HEK293 (cell line): ENCODE measurements around the gene ZNF668.

Experiments
- ATF2 ChIP-seq: fragments of 450-650 bp; formaldehyde crosslinking; IDR thresholded peaks from 2 replicates; pipeline ENCODE4 v1.5.1; 2016; ENCODE audit warnings: missing biosample characterization, missing genetic modification characterization, low read depth
- CTCF ChIP-seq: fragments of 450-650 bp; formaldehyde crosslinking; IDR thresholded peaks from 2 replicates; pipeline ENCODE4 v1.5.1; 2016; ENCODE audit warnings: missing biosample characterization, missing genetic modification characterization
- GLI4 ChIP-seq: fragments of 450-650 bp; formaldehyde crosslinking; IDR thresholded peaks from 2 replicates; pipeline ENCODE4 v1.5.1; 2016; ENCODE audit warnings: missing biosample characterization, missing genetic modification characterization
- GLIS1 ChIP-seq: fragments of 450-650 bp; formaldehyde crosslinking; IDR thresholded peaks from 2 replicates; pipeline ENCODE4 v1.5.1; 2016; ENCODE audit warnings: missing biosample characterization, missing genetic modification characterization
- MYNN ChIP-seq: fragments of 450-650 bp; formaldehyde crosslinking; IDR thresholded peaks from 2 replicates; pipeline ENCODE4 v1.5.1; 2016; ENCODE audit warnings: missing biosample characterization, missing genetic modification characterization, borderline replicate concordance
- ZBTB21 ChIP-seq: fragments of 450-650 bp; formaldehyde crosslinking; IDR thresholded peaks from 2 replicates; pipeline ENCODE4 v1.5.1; 2017; ENCODE audit warnings: missing biosample characterization, missing genetic modification characterization
- ZBTB7A ChIP-seq: fragments of 450-650 bp; formaldehyde crosslinking; IDR thresholded peaks from 2 replicates; pipeline ENCODE4 v1.5.1; 2016; ENCODE audit warnings: low read depth, missing biosample characterization, missing genetic modification characterization
- ZEB2 ChIP-seq: fragments of 450-650 bp; formaldehyde crosslinking; IDR thresholded peaks from 2 replicates; pipeline ENCODE4 v1.5.1; 2016; ENCODE audit warnings: missing biosample characterization, missing genetic modification characterization
- ZNF274 ChIP-seq, 2 experiments: fragments of 200-500 bp in 1 of 2; fragments of 450-650 bp in 1 of 2; sonication (Bioruptor generic) in 1 of 2; formaldehyde crosslinking in 1 of 2; IDR thresholded peaks; 2 replicates each; pipeline versions ENCODE4 v1.5.1 to v1.6.1; 2014 to 2016; ENCODE audit warnings: borderline replicate concordance in 1 of 2, inconsistent platforms in 1 of 2, low read length in 1 of 2, missing biosample characterization in 1 of 2, missing genetic modification characterization in 1 of 2
- ZNF623 ChIP-seq: fragments of 450-650 bp; formaldehyde crosslinking; IDR thresholded peaks from 2 replicates; pipeline ENCODE4 v1.5.1; 2016; ENCODE audit warnings: missing biosample characterization, missing genetic modification characterization
- ZNF707 ChIP-seq: fragments of 450-650 bp; formaldehyde crosslinking; IDR thresholded peaks from 2 replicates; pipeline ENCODE4 v1.5.1; 2016; ENCODE audit warnings: missing biosample characterization, missing genetic modification characterization
- TF ChIP-seq, protein P1 (sequence below): fragments of 450-650 bp; formaldehyde crosslinking; conservative IDR thresholded peaks from 2 replicates; pipeline ENCODE4 v1.5.1; 2016; ENCODE audit warnings: low read depth, missing biosample characterization, missing genetic modification characterization

- TF ChIP-seq ATF2 (tag by site-specific recombination) (peak; percentile 98), CTCF (peak; percentile 37; the same call in 1 of the 2 replicates), ZEB2 (tag by site-specific recombination) (peak; percentile 99), ZNF707 (tag by site-specific recombination) (no peak), ZBTB7A (tag by site-specific recombination) (peak; percentile 89; the same call in 1 of the 2 replicates), MYNN (tag by site-specific recombination) (no peak), GLIS1 (tag by site-specific recombination) (peak; percentile 62), ZNF274 (IDR thresholded peaks at IDR 0.05; ENCODE audit: low read length) (no peak), ZNF274 (tag by site-specific recombination; IDR thresholded peaks at IDR 0.05; ENCODE audit: borderline replicate concordance) (no peak), GLI4 (tag by site-specific recombination) (no peak), ZBTB21 (tag by site-specific recombination) (peak; percentile 100), ZNF623 (tag by site-specific recombination) (peak; percentile 47)
- TF ChIP-seq, protein P1, sequence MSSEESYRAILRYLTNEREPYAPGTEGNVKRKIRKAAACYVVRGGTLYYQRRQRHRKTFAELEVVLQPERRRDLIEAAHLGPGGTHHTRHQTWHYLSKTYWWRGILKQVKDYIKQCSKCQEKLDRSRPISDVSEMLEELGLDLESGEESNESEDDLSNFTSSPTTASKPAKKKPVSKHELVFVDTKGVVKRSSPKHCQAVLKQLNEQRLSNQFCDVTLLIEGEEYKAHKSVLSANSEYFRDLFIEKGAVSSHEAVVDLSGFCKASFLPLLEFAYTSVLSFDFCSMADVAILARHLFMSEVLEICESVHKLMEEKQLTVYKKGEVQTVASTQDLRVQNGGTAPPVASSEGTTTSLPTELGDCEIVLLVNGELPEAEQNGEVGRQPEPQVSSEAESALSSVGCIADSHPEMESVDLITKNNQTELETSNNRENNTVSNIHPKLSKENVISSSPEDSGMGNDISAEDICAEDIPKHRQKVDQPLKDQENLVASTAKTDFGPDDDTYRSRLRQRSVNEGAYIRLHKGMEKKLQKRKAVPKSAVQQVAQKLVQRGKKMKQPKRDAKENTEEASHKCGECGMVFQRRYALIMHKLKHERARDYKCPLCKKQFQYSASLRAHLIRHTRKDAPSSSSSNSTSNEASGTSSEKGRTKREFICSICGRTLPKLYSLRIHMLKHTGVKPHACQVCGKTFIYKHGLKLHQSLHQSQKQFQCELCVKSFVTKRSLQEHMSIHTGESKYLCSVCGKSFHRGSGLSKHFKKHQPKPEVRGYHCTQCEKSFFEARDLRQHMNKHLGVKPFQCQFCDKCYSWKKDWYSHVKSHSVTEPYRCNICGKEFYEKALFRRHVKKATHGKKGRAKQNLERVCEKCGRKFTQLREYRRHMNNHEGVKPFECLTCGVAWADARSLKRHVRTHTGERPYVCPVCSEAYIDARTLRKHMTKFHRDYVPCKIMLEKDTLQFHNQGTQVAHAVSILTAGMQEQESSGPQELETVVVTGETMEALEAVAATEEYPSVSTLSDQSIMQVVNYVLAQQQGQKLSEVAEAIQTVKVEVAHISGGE (tag by site-specific recombination), result peak; percentile 98
Measured at GRCh38 chr16:31032736-31033708, 41.0 kb downstream of the ZNF668 start, which contains the start of gene STX4.
